Germinal center (tissue), 1 donor: ENCODE results near the gene SPDYE16.
"Not testable (repeated sequence)": the region's sequence is repeated elsewhere in the genome, so short reads cannot be mapped to it uniquely, and the experiment has no call there.

Experiments
- DNase-seq: peaks from one replicate; pipeline ENCODE4 v3.0.0; 2012; ENCODE audit warnings: mixed read lengths, low spot score

Gene SPDYE16

DNA sequence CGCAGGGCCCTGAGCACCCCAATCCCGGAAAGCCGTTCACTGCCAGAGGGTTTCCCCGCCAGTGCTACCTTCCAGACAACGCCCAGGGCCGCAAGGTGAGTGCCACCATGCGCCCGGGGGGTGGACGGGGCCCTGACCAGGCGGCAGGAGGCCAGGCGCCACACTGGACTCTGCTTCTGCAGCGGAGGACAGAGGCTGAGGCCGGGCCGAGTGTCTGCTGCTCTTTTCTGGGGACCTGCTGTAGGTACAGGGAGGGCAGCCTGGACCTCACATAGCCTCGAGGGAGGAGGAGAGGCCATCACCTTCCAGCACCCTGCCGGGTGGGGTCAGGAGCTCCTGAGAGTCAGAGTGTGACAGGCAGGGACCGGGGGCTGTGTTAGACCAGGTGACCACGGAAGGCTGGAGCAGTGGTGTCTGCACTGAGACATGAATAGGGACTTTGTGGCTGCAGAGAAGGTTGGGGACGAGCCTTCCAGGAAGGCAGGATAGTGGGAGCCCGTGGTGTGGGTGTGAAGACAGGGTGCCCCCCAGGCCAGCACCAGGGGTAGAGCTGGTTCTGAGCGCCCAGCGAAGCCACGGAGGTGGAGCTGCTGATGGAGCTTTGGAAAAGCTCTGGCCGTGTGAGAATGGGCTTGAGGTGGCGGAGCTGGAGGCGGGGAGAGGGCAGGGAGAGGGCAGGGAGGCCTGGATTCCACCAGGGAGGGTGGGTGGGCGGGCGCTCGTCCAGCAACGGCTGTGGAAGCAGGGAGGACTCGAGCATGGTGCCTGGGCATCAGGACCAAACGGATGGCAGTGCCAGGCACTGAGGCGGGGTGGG, 38.5 kb downstream of the SPDYE16 start:
- DNase-seq, result not testable (repeated sequence)

DNA sequence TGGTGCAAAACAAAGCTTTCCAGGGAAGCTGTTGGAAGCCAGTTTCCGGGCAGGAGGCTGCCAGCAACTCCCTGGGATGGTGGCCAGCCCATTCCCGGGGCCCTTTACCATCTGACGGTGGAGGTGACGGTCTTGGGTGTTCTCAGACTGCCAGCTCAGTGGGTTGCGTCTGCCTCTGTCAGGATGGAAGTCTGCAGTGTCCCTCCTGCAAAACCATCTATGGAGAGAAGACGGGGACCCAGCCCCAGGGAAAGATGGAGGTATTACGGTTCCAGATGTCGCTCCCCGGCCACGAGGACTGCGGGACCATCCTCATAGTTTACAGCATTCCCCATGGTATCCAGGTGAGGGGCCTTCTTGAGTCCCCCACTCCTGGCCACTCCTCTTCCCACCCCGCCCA, 39.9 kb downstream of the SPDYE16 start:
- not testable (repeated sequence) for DNase-seq

DNA sequence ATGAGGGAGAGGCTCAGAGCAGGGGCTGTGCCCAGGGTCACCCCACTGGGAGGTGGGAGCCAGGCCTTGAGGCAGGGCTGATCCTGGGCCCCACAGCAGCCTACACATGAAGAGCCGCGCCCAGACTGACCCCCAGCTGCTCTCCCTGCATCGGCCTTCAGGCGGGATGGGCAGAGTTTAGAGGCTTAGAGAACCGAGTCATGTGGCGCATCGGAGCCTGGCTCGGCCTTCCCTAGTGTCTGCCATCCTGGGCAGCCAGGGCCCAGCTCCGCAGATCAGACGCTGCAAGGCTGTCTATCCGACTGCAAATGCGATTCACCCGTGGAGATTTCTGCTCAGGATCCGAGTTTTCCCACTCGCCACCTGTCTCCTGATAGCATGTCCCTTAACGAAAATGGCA, 40.3 kb downstream of the SPDYE16 start:
- not testable (repeated sequence) for DNase-seq

DNA sequence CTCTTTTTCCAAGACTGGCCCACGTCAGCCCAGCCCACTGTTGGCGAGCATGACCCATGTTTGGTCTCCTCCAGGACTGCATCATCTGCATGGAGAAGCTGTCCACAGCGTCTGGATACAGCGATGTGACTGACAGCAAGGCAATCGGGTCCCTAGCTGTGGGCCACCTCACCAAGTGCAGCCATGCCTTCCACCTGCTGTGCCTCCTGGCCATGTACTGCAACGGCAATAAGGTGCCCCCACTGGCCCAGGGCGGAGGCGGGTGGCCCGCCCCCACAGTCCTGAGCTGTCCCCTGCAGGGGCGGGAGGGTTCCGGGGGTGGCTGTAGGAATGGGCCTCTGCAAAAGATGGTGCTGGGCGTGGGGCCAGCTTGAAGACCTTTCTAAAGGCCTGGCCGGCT, 40.9 kb downstream of the SPDYE16 start:
- DNase-seq, result not testable (repeated sequence)

DNA sequence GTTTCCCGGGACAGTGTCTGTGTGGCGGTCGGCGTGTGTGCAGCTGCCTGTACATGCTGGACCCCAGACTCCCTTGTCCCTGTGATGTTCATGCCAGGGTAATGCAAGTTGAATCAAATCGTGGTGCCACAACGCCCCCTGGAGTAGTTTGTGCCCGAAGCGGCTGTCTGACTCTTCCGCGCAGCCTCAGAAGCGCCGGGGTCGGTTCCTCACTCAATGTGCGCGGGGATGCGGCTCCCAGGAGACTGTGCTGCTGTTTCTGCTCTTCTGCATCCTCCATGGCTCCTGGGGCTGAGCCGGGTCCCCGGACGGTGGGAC, 43.2 kb downstream of the SPDYE16 start:
- not testable (repeated sequence) for DNase-seq

DNA sequence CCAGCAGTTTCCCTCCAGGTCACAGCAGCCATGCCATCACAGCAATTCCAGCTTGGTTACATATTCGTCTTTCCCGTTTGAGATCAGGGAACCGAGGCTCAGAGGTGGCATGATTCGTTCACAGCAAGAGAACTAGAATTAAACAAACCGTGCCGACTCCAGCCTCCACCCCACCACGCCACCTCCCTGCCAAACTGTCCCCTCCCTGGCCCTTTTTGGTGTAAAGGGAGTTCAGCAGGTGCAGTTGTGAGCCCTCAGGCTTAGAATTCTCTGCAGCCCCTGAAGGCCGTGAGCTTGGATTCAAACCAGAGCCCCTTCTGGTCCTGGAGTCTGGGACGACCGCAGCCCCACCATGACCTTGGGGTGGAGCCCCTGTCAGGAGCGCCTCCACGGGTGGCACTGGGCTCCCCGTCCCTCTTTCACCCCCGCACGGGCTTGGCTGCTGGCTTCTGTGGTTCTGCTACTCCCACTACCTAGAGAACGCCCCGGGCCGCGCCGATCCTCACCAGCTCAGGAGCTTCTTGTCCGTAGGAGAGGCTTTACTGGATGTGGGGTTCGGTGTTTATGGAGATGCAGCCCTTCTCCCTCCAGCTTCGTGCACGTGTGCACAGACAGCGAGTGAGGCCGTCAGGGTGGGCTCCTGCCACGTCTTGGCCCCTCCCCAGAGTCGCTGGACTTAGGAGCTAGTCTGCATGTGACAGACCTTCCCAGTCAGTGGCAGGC, 43.7 kb downstream of the SPDYE16 start:
- DNase-seq, result not testable (repeated sequence)

DNA sequence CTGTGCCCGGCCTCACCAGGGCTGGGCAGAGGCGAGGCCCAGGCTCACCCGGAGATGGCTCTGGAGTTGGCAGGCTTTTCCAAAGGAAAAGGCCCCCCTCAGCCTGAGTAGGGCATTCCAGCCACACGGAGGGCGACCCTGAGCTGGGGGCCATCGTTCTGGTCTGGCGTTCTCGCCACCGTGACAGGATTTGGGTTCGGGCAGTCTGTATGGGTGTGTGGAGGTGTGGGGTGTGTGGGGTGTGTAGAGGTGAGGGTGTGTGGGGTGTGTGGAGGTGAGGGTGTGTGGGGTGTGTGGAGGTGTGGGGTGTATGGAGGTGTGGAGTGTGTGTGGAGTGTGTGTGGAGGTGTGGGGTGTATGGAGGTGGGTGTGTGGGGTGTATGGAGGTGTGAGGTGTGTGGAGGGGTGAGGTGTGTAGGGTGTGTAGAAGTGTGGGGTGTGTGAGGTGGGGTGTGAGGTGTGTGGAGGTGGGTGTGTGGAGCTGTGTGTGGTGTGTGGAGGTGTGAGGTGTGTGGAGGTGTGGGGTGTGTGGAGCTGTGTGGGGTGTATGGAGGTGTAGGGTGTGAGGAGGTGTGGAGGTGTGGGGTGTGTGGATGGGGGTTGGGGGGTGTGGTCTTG, 44.4 kb downstream of the SPDYE16 start:
- DNase-seq, result not testable (repeated sequence)

DNA sequence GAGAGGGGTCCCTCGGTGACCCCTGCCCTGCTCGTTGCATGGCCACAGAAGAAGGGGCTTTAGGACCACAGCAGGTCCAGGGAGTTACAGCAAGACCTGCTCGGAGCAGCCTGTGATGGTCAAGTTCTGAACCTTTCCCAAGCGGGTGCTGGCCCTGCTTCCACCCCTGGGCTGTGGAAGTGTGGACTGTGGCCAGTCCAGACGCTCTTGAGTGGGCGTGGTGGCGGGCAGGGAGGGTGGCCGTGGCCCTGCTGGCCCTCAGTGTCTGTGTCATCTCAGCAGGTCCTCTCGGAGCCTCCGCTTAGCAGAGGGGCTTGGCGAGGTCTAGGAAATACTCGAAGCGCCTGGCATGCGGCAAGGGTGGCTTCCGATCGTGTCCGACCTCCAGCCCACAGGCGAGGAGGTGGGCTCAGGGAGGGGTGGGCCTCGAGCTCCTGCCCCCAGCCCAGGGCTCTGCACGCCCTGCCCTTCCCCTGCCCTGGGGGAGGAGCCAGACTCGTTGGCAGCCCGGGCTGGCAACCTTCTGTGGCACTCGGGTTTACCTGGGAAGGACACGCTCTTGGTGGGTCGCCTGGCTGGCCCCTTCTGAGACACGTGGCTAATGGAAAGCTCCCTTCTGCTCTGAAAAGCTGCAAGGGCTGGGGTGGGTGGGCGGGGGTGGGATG, 45.0 kb downstream of the SPDYE16 start:
- not testable (repeated sequence) for DNase-seq

DNA sequence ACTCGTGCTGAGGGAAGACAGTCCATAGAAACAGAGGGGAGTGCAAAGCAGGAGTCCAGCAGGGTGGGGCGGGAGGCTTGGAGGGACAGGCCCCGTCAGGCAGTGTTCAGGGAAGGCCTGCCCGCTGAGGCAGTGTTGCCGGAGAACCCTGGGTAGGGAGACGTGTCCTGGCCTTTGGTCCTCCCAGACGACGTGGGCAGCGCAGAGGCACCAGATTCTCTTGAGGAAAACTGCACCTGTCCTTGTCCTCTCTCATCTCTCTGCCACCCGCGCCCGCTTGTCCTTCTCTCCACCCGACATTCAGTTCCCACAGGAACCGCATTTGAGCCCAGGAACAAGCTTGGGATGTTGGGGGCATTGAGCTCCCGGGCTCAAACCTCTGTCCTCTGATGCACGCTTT, 47.4 kb downstream of the SPDYE16 start:
- DNase-seq, result not testable (repeated sequence)

DNA sequence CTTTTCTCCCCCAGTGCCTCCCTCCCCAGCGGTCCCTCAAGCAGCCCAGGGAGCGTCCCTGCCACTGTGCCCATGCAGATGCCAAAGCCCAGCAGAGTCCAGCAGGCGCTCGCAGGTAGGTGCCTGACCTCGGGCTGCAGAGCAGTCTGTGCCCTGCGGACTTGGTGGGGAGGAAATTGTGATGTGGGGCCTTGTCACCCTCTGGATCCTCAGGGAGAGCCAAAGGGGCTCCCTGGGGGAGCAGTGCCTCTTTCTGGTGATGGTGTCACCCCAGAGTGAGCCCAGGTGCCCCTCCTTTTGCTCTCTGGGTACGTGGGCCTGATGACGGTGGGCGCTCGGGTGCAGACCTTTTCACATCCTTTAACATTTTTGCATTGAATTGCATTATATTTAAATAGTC, 51.0 kb downstream of the SPDYE16 start:
- not testable (repeated sequence) for DNase-seq

DNA sequence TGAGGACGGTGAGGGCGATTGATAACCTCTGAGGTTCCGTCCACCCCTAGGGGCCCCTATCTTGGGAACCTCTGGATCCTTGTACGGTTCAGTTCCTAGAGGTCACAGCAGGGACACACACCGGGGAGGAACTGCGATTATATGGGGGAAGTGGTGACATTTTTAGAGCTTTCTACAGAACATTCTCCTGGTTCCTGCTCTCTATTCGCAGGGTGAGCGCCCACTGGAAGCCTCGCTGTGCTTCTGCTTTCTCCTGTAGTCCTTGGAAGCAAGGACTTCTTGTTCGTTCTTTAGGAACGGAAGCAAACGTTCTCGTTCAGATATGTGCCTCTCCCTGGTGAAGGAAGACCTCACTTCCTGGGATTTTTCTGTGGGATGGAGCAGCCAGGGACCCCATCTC, 55.1 kb downstream of the SPDYE16 start:
- DNase-seq, result not testable (repeated sequence)

DNA sequence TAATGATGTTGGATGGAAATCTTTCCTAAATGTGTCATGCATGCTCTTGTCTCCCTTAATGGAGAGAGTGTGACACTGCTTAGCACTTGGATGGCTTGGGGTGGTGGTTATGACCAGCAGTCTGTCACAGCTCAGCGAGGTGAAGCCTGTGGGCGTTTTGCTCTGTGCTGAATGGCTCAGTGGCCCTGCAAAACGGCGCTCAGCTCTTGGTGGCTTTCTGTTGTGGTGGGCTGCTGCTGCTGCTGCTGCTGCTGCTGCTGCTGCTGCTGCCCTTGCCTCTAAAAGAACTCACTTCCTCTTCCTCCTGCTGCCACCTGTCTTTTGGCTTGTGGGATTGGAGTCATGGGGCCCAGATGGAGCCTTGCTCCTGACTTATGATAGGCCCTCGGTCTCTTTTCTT, 56.5 kb downstream of the SPDYE16 start:
- not testable (repeated sequence) for DNase-seq

DNA sequence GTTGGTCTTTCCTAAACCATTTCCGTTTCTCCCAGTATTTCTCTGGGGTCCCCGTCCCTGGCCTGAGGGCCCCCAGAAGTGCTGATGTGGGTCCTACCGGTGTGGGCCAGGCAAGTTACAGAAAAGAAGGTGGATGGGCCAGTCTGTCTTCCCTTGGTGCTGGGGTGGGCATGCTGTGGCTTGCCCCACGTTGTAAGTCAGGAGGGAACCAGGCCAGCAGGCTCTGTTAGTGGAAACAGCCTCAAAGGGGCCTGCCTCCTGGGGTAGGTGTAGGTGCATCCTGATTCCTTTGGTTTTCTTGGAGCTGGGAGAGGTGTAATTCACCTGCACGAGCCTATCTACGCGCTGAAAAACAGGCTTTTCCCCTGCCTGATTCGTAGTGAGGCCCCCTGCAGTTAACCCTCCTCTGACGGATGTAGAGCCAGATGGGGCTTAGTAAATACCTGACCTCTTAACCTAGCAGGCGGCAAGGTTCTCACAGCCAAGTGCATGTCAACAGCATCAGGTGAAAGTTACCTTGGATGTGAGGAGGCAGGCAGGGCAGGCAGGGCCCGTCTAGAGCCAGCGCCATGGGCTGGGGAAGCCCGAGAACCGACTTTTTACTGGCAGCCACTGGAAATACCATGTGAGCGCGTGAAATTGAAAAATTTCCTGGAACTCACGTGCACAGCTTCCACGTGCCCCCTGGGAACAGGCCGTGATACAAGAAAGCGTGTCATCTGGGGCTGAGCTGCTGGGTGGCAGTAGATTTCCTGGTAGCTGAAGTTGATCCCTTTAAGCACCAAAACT, 57.1 kb downstream of the SPDYE16 start:
- DNase-seq, result not testable (repeated sequence)

DNA sequence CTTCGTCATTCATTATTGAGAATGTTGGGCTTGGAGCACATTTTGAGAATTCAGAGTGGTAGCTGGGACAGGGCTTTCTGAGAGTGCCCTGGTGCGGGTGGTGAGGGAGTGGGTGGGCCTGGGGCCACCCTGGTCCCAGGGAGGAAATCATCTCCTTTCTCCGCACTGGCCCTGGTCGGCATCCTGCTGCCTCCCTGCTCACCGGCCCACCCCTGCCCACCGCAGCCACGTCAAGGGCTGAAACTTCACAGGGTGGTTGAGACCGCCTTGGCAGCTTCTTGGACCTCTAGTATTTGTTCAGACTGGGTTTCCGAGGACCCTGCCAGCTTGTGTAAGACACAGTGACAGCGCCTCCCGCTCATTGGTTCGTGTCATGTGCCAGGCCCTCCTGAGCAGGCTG, 58.6 kb downstream of the SPDYE16 start:
- DNase-seq, result not testable (repeated sequence)

DNA sequence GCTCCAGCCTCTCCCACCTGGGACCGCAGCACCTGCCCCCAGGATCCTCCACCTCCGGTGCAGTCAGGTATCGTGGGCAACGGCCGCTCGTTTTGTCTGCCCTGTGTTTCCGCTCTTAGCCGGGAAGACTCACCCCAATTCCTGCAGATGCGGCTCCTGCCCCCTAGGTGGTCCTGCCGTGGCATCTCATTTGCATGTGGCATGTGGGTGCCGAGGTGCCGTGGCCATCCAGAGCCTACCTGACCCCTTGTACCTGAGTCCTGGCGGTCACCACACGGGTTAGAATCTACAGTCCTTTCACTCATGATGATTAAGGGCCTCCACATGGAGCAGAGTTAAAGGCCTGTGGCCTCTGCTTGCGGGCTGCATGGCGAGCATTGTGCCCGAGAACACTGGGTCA, 60.0 kb downstream of the SPDYE16 start:
- DNase-seq, result not testable (repeated sequence)

DNA sequence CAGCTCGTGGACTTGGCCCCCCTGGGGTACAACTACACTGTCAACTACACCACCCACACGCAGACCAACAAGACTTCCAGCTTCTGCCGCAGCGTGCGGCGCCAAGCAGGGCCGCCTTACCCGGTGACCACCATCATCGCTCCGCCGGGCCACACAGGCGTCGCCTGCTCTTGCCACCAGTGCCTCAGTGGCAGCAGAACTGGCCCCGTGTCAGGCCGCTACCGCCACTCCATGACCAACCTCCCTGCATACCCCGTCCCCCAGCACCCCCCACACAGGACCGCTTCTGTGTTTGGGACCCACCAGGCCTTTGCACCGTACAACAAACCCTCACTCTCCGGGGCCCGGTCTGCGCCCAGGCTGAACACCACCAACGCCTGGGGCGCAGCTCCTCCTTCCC, 60.4 kb downstream of the SPDYE16 start:
- DNase-seq, result not testable (repeated sequence)
